HG02623 (cell line): ENCODE measurements around the gene C17orf75.

Source experiments
- ATAC-seq: cut with Tn5 transposase; IDR thresholded peaks from one replicate; pipeline ENCODE4 v1.9.1; 2021; ENCODE audit warnings: moderate library complexity; ENCODE audit not compliant: unreplicated experiment

Gene C17orf75

GRCh38 chr17:32278815-32279214 is 63.2 kb downstream of the C17orf75 start:
- no peak for ATAC-seq
